Stimulated activated CD8-positive, alpha-beta memory T cell treated with anti-CD3 and anti-CD28 coated beads, Interleukin-2, amount 100 ng/mL, for 1 hour (primary cell): ENCODE measurements around the gene RNF180.

Experiments
- DNase-seq, 2 donors: peaks; one replicate each; pipeline ENCODE4 v3.0.0-alpha.2; 2020; ENCODE audit warnings: low read depth in 2 of 2

The RNF180 gene

GRCh38 chr5:64165500-64166200 lies at the start of gene RNF180:
RNF180 (plus strand) TSS chr5:64165843; CDS start chr5:64200808, 34,965 bp downstream.
- no peak for DNase-seq

- no peak for DNase-seq
These were observed 40.1 kb upstream of the RNF180 start for GRCh38 chr5:64125521-64125920.

- DNase-seq = no peak
These were observed 39.4 kb upstream of the RNF180 start for GRCh38 chr5:64126202-64126741.

GRCh38 chr5:64140018-64140417 lies 25.6 kb upstream of the RNF180 start:
- no peak for DNase-seq

- no peak for DNase-seq
These were observed 21.0 kb upstream of the RNF180 start for GRCh38 chr5:64144425-64145215.

- DNase-seq = no peak
These were observed 20.3 kb upstream of the RNF180 start for GRCh38 chr5:64145216-64145895.

- DNase-seq = no peak
These were observed 18.3 kb upstream of the RNF180 start for GRCh38 chr5:64147379-64147778.

- no peak for DNase-seq
These were observed 17.7 kb upstream of the RNF180 start for GRCh38 chr5:64147849-64148441.

- no peak for DNase-seq
These were observed 16.4 kb upstream of the RNF180 start for GRCh38 chr5:64149268-64149667.

GRCh38 chr5:64149857-64150521 lies 15.7 kb upstream of the RNF180 start:
- no peak for DNase-seq

GRCh38 chr5:64156261-64156660 lies 9.4 kb upstream of the RNF180 start:
- DNase-seq = no peak

GRCh38 chr5:64158827-64159226 lies 6.8 kb upstream of the RNF180 start:
- no peak for DNase-seq

GRCh38 chr5:64160201-64160600 lies 5.4 kb upstream of the RNF180 start:
- DNase-seq = no peak

GRCh38 chr5:64161420-64161819 lies 4.2 kb upstream of the RNF180 start:
- no peak for DNase-seq

- no peak for DNase-seq
These were observed 2.5 kb upstream of the RNF180 start for GRCh38 chr5:64163135-64163534.

- no peak for DNase-seq
These were observed 1.9 kb upstream of the RNF180 start for GRCh38 chr5:64163746-64164145.

GRCh38 chr5:64164166-64164565 lies 1.5 kb upstream of the RNF180 start:
- no peak for DNase-seq

- DNase-seq = no peak
These were observed 513 bp upstream of the RNF180 start for GRCh38 chr5:64165160-64165499.

GRCh38 chr5:64166201-64166959 lies 737 bp downstream of the RNF180 start:
- DNase-seq = no peak

GRCh38 chr5:64176301-64176700 lies 10.7 kb downstream of the RNF180 start:
- no peak for DNase-seq
